Islet of Langerhans (tissue), 1 donor: ENCODE data around the gene COL1A1.

Experiments
- FAIRE-seq: peaks from one replicate; lab custom pipeline; 2011; peaks lifted over from hg19 to GRCh38; lab: Jason Lieb, UNC

Gene COL1A1

DNA sequence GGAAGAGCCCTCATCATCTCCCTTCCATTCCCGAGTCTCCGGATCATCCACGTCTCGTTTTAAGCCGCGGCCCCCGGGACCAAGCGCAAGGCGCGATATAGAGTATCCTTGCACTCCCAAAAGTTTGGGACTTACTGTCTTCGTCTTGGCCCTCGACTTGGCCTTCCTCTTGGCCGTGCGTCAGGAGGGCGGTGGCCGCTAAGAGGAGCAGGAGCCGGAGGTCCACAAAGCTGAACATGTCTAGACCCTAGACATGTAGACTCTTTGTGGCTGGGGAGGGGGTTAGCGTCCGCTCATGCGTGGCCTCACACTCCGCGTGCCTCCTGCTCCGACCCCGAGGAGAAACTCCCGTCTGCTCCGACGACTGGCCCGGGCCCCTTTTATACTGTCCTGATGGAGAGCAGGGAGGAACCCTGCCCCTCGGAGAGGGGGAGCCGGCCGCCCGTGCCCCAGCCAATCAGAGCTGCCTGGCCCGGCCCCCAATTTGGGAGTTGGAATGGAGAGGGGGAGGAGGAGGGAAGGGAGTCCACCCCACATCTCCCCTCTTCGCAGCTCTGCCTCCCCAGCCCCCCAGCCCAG is at the start of gene COL1A1:
Gene COL1A1, minus strand, starts transcription at position 356 of the 579 bp plus-strand sequence. Its CDS starts 118 bp downstream, at position 238.
- FAIRE-seq, result no peak

DNA sequence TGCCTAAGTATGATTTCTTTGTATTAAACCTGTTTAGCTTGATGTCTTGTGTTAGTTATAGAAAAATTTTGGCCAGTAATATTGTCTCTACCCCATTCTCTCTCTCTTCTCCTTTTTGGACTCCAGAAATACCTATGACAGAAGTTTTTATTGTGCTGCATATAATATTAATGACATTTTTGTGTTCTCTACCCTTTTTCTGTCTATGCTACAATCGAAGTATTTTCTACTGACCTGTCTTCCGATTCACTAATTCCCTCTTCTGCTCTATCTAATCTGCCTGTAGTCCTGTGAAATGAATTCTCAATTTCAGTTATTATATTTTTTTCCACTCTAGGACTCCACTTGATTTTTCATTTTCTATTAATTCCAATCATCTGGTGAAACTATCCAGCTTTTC is 46.8 kb upstream of the COL1A1 start:
- FAIRE-seq, result no peak

DNA sequence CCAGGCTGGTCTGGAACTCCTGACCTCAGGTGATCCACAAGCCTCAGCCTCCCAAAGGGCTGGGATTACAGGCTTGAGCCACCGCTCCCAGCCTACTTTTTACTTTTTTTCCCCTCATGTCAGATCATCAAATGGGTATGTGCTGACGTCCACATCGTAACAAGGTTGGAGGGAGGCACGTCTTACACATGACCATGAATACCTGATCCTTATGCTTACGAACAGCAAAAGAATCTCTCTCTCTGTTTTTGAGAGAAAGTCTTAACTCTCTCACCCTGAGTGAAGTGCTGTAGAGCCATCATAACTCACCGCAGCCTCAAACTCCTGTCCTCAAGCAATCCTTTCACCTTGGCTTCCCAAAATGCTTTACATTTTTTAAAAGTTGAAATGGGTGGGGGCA is 43.3 kb upstream of the COL1A1 start:
- no peak for FAIRE-seq

DNA sequence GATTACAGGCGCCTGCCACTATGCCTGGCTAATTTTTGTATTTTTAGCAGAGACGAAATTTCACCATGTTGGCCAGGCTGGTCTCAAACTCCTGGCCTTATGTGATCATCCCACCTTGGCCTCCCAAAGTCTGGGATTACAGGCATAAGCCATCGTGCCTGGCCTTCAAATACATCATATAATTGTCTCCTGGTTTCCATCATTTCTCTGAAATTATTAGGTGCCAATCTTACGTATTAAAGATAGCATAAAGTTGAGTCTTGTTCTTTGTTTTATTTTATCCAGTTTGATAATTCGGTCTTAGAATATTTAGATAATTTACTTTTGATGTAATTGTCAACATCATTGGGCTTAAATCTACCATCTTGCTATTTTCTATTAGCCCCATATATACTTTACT is 40.0 kb upstream of the COL1A1 start:
- no peak for FAIRE-seq

DNA sequence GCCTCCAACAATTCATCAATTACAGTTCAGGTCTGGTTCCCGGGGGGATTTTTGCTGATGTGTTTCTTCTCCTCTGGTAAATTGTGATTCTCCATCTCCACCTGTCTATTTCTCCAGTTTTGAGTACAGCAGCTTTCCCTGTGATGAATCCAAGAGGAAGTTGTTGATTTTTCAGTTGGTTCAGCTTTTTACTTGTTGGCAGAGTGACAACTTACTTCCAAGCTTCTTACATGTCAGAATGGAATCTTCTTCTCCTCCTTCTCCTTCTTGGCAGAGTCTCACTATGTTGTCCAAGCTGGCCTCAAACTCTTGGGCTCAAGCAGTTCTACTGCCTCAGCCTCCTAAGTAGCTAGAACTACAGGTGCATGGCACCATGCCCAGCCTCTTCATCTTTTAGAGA is 39.4 kb upstream of the COL1A1 start:
- no peak for FAIRE-seq

DNA sequence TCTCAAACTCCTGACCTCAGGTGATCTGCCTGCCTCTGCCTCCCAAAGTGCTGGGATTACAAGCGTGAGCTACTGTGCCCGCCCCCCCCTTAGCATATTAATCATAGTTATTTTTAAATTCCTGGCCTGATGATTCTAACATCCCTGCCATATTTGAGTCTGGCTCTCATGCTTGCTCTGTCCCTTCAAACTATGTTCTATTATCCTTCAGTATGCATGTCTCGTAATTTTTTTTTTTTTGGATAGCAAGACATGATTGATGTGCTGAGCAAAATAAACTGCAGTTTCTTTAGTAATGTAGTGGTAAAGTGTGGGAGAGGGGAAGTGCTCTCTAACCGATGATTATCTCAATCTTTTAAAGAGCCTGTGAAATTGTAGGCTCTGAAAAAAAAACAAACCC is 38.5 kb upstream of the COL1A1 start:
- no peak for FAIRE-seq

DNA sequence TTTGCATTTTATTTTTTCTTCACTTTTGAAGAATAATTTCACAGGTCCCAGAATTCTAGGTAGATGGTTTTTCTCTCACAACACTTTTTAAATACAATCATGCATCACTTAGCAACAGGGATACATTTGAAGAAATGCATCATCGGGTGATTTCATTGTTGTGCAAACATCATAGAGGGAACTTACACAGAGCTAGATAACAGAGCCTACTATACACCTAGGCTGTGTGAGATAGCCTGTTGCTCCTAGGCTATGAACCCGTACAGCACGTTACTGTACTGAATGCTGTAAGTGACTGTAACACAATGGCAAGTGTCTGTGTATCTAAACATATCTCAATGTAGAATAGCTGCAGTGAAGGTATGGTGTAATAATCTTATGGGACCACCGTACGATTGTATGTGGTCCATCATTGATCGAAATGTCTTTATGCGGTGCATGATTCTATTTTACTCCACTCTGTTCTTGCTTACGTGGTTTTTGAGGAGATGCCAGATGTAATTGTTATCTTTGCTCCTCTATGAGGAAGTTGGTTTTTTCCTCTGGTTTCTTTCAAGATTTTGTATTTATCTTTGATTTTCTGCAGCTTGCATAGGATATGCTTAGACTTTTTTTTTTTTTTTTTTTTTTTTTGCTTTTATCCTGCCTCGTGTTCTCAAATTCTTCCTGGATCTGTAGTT is 37.3 kb upstream of the COL1A1 start:
- no peak for FAIRE-seq

DNA sequence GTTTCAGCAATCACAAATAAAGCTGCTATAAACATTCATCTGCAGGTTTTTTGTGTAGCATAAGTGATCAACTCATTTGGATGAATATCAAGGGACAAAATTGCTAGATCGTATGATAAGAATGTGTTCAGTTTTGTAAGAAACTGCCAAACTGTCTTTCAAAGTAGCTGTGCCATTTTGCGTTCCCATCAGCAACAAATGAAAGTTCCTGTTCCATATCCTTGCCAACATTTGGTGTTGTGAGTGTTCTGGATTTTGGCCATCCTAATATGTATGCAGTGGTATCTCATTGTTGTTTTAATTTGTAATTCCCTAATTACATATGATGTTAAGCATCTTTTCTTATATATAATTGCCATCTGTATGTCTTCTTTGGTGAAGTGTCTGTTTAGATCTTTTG is 36.5 kb upstream of the COL1A1 start:
- no peak for FAIRE-seq

DNA sequence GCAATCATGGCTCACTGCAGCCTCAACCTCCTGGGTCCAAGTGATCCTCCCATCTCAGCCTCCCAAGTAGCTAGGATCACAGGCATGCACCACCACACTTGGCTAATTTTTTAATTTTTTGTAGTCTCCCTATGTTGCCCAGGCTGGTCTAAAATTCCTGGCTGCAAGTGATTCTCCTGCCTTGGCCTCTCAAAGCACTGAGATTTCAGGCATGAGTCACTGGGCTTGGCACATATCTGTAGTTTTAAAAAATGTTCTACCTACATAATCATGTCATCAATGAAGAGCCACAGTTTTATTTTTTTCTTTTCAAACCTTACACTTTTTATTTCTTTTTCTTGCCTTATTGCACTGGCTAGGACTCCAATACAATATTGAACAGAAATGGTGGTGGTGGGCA is 33.1 kb upstream of the COL1A1 start:
- FAIRE-seq, result no peak

DNA sequence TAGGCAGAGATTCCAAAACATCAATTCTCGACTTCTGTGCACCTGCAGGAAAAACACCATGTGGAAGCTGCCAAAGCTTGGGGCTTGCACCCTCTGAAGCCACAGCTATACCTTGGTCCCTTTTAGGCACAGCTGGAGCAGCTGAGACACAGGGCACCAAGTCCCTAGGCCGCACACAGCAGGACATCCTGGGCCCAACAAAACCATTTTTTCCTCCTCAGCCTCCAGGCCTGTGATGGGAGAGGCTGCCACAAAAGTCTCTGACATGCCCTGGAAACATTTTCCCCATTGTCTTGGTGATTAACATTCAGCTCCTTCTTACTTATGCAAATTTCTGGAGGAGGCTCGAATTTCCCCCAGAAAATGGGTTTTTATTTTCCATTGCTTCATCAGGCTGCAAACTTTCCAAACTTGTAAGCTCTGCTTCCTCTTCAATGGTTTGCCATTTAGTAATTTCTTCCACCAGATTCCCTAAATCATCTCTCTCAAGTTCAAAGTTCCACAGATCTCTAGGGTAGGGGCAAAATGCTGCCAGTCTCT is 24.3 kb upstream of the COL1A1 start:
- no peak for FAIRE-seq

DNA sequence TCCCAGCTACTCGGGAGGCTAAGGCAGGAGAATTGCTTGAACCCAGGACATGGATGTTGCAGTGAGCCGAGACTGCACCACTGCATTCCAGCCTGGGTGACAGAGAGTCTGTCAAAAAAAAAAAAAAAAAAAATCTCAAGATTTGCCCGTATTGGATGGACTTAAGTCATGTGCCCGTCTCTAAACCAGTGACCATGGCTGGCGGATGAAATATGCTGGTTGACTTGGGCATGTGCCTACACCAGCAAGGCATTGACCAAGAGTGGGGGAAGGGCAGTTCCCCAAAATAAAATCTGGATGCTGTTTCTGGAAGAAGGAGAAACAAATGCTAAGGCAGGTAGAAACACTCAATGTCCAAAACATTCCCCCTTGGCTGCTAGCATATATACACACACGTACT is 21.5 kb upstream of the COL1A1 start:
- FAIRE-seq, result no peak

DNA sequence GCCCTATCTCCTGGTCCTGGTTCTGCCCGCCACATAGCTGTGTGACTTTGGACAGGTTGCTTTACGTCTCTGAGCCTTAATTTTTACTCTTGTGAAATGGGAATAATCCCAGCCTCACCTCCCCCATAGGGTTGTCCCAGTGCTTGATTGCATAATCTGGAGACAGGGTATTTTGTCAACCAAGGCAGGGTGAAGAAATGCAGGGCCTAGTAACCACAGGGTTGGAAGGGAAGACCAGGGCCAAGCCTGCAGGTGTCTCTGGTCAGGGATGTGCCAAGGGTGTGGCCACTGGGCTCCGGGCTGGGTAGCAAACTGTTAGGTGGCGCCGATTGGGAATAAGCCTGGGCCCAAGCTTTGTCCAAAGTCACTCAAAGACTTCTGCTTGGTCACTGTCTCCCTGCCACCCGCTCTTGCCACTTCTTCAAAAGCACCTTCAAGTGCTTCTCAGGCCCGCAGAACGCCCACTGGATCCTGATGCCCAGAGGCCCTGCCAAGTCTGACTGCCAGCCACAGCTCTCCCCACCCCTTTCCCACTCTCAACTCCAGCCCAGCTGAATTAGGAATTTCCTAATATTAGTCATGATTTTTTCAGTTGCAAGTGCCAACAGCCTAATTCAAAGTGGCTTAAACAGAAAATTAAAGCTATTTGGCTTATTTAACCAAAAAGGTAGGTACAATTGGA is 20.6 kb upstream of the COL1A1 start:
- FAIRE-seq, result no peak

DNA sequence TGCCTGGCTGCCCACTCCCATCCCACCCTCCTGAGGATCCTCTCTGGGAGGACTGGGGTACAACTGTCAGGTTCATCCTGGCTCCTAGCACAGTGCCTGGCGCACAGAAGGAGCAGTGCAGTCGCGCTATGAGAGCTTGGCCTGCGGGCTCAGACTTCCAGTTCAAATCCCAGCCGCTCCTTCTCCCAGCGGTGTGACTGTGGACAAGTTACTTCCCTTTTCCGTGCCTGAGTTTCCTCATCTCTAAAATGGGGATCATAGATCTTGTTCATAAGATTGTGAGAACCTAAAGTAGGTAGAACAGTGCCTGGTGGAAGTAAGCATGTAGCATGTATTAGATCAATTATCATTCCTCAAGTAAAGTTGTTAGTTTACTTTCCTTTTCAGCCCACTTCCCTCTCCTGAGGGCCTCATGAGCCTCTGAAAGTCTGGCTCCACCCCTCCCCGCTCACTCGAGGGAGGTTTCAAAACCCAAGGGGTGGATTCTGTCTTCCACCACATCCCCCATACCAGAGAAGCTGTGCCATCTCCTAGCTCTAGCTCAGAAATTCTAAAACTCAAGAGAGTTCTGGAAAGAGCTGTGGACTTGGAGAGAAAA is 19.9 kb upstream of the COL1A1 start:
- no peak for FAIRE-seq

DNA sequence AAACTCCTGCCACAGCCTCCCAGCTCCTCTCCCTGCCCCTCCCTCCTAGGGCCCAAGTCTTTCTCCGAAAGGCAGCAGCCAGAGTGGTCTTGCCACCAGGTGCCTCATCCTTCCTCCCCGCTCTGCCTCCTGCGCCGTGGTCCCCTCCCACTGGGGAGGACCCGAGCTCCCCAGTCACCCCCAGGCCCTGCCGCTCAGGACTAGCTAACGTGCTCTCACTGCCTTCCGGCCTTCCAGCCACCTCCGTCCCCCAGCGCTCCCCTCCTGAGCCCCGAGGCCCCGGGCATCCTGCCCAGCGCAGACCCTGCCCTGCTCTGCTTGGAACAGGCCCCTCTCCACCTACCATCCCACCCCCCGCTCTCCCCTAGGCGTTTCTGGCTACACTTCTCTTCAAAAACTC is 19.4 kb upstream of the COL1A1 start:
- FAIRE-seq, result no peak

DNA sequence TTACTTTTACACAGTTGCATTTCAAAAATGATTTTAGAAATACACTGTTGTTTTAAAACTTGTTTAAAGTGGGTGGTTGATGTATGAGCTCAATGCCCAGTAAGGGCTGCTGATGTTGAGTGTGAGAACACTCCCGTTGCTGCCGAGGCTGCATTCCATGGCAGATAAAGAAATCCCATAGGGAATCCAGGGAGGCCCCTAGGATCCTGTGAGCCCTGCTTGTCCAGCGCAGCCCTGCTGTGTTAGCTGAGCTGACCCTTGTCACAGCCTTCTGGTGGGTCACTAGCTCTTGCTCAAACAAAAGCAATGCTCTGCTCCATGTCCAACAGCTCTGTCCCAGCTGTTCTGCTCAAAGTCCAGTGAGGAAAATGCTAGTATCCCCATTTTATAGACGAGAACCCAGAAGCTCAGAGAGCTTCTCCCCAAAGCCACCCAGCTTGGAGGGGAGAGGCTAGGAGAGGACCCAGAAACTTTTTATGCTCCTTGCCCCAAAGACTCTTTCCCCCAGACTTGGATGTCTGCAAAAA is 18.6 kb upstream of the COL1A1 start:
- FAIRE-seq, result no peak

DNA sequence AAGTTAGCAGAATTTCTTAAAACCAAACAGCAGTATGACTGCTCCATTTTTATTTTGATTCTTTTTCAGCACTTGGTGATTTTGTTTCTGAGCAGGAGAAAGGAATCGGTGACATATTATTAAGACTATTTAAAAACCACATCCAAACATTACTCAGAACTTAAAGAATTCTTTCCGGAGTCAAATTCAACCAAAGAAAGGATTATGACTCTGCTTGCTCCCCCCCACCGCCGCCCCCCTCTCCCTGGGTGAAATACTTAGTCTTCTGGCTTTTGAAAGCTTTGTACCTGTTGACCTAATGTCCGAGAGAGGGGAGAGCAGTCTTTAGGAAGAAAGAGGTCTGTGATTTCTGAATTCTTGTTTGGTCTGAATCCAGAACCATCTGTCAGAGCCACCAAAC is 17.9 kb upstream of the COL1A1 start:
- no peak for FAIRE-seq

DNA sequence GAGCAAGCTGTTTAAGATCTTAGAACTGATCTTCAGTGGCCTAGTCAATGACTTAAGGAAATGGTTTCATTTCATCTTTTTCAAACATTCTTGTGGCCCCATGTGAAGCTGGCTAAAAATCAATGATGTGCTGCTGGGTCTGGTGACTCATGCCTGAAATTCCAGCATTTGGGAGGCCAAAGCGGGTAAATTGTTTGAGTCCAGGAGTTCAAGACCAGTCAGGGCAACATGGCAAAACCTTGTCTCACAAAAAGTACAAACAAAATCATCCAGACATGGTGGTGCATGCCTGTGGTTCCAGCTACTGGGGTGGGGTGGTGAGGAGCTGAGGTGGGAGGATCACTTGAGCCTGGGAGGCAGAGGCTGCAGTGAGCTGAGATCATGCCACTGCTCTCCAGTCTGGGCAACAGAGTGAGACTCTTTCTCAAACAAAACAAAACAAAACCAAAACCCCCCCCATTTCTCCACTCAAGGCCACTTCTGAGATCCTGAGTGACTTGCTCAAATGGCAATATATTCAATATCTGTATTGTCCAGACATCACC is 17.4 kb upstream of the COL1A1 start:
- FAIRE-seq, result no peak

DNA sequence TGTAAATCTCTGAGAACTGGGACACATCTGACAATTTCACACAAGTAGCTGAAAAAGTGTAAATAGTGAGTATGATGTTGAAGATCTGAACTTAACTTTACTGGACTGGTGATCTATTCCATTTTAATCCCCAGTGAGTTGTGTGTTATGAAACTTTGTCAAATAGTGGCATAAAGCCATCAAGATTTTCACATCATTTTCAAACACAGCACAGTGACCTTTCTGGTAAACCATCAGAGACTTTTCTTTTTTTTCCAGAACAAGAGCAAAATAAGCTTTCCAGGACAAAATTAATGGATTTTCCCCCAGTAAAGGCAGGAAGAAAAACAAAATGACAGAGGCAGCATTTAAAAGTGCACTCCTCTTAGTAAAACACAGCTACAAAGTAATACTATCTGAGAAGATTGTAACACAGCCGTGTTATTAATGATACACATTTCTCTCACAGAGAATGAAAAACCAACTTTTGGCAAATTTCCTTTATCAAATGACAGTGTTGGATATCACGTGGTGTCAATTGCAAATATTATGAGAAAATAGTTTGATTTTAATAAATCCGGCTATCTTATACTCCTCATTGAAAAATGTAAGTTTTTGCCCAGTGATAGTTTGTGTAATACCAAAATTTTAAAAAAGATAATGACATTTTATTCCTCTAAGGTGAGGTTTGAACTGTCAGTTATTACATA is 16.8 kb upstream of the COL1A1 start:
- no peak for FAIRE-seq

DNA sequence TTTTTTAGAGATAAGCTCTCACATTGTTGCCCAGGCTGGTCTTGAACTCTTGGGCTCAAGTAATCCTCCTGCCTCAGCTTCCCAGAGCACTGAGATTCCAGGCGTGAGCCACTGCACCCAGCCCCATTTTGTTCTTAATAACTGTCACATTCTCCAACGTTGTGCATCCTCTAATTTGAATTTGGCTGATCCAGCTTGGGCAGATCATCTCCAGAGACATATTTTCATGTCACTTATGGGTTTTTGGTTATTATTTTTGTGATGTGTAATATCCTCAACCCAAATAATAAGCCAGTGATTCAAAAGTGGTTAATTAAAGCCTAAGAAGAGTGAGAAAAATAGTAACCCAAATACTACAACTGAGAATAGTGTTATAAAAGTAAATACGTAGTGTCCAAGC is 16.2 kb upstream of the COL1A1 start:
- no peak for FAIRE-seq

DNA sequence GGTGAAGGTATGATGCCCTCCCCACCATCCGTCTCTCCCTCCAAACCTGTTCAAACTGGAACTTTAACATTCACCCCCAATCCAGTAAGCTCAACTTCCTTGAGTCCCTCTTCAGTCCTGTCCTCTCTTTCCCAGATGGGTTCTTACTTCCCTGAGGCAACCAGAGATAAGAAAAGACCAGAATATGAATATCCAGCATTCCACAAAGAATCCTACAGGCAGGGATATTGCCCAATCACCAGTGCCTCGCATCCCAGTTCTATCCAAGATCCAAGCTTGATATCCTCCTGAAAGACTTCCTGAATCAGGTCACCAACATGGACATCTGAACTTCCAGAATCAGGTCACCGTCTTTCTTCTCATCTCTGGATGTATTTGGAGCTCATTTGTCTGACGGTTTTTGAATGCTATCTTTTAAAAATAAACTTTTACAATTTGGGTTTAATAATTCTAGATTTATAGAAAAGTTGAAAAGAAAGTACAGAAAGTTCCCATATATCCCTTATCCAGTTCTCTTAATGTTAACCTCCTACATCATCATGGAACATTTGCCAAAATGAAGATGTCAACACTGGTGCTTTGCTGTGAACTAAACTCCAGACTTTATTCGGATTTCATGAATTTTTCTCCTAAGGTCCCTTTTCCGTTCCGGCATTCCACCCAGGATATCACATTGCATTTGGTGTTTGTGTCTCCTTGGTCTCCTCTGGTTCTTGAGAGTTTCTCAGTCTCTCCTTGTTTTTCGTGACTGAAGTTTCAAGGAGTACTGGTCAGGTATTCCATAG is 13.7 kb upstream of the COL1A1 start:
- FAIRE-seq, result no peak
